GM12878 (cell line): ENCODE results near the gene DNAI7. TPM values are rescaled to one million over a fixed set of nuclear protein-coding genes. Genes with fewer than 3 reads are reported as not detected.

Experiments used
- ATF7 ChIP-seq: fragments of 450-650 bp; IDR thresholded peaks from 2 replicates; pipeline ENCODE4 v1.6.1; 2016; ENCODE audit warnings: low read depth, mild to moderate bottlenecking
- BHLHE40 ChIP-seq, 2 experiments: fragments of 450-650 bp in 1 of 2; IDR thresholded peaks; 2 replicates each; pipeline ENCODE4 v1.6.1; 2011 to 2017; ENCODE audit warnings: low read depth in 2 of 2, borderline replicate concordance in 1 of 2, improper control_type of control experiment in 1 of 2, low read length in 1 of 2, mild to moderate bottlenecking in 1 of 2
- CHD1 ChIP-seq: IDR thresholded peaks from 2 replicates; pipeline ENCODE4 v1.6.1; 2012; ENCODE audit warnings: low read depth, low read length, improper control_type of control experiment
- EED ChIP-seq: sonication (generic); IDR thresholded peaks from 2 replicates; pipeline ENCODE4 v1.6.1; 2016; ENCODE audit warnings: antibody characterized with exemption, low read depth
- GABPA ChIP-seq: IDR thresholded peaks from 2 replicates; pipeline ENCODE4 v1.6.1; 2014; ENCODE audit warnings: antibody characterized with exemption, low read depth, mild to moderate bottlenecking, inconsistent platforms
- HDGF ChIP-seq: fragments of 450-650 bp; IDR thresholded peaks from 2 replicates; pipeline ENCODE4 v1.6.1; 2016; ENCODE audit warnings: antibody characterized with exemption
- IKZF2 ChIP-seq, 2 experiments: fragments of 450-650 bp; IDR thresholded peaks; 2 replicates each; pipeline ENCODE4 v1.6.1; 2017; ENCODE audit warnings: mild to moderate bottlenecking in 2 of 2, moderate library complexity in 2 of 2
- JUNB ChIP-seq: IDR thresholded peaks from 2 replicates; pipeline ENCODE4 v1.6.1; 2016; ENCODE audit warnings: antibody characterized with exemption, mild to moderate bottlenecking
- NBN ChIP-seq: fragments of 450-650 bp; IDR thresholded peaks from 2 replicates; pipeline ENCODE4 v1.6.1; 2016
- NR2C1 ChIP-seq: fragments of 450-650 bp; IDR thresholded peaks from 2 replicates; pipeline ENCODE4 v1.6.1; 2017; ENCODE audit warnings: antibody characterized with exemption, mild to moderate bottlenecking, moderate library complexity
- PAX5 ChIP-seq: IDR thresholded peaks from 2 replicates; pipeline ENCODE4 v1.6.1; 2011; ENCODE audit warnings: low read depth, low read length, borderline replicate concordance
- POLR2A ChIP-seq: IDR thresholded peaks from 2 replicates; pipeline ENCODE4 v1.6.1; 2011; ENCODE audit warnings: low read depth, mild to moderate bottlenecking, low read length
- RBBP5 ChIP-seq: fragments of 200-600 bp; sonication (generic); conservative IDR thresholded peaks from 2 replicates; pipeline ENCODE4 v1.6.1; 2016
- RFX5 ChIP-seq: IDR thresholded peaks from 2 replicates; pipeline ENCODE4 v1.6.1; 2011; ENCODE audit warnings: low read depth, low read length, improper control_type of control experiment
- RUNX3 ChIP-seq: IDR thresholded peaks from 2 replicates; pipeline ENCODE4 v1.6.1; 2012; ENCODE audit warnings: low read length, inconsistent platforms
- SMC3 ChIP-seq: IDR thresholded peaks from 2 replicates; pipeline ENCODE4 v1.6.1; 2011; ENCODE audit warnings: low read length, improper control_type of control experiment, borderline replicate concordance
- TARDBP ChIP-seq: IDR thresholded peaks from 2 replicates; pipeline ENCODE4 v1.6.1; 2016; ENCODE audit warnings: borderline replicate concordance
- TCF7 ChIP-seq: IDR thresholded peaks from 2 replicates; pipeline ENCODE4 v1.6.1; 2014; ENCODE audit warnings: antibody characterized with exemption, borderline replicate concordance
- ZNF207 ChIP-seq: fragments of 450-650 bp; IDR thresholded peaks from 2 replicates; pipeline ENCODE4 v1.6.1; 2014; ENCODE audit warnings: antibody characterized with exemption, mild to moderate bottlenecking, borderline replicate concordance
- ZNF384 ChIP-seq: IDR thresholded peaks from 2 replicates; pipeline ENCODE4 v1.6.1; 2012; ENCODE audit warnings: low read depth, mild to moderate bottlenecking, low read length, improper control_type of control experiment, borderline replicate concordance
- ZZZ3 ChIP-seq: IDR thresholded peaks from 2 replicates; pipeline ENCODE4 v1.6.1; 2011; ENCODE audit warnings: low read depth; ENCODE audit not compliant: control insufficient read depth, insufficient read length
- polyA plus RNA-seq, 11 experiments: library from polyadenylated mRNA; depleted of rRNA in 4 of 11; unstranded in 6 of 11; stranded (reverse) in 5 of 11; fragments of >200 nt; fragmentation: Nextera tagmentation in 4 of 11; fragmentation: Illumina TruSeq in 1 of 11; extraction: Ambion mirVana in 4 of 11; extraction: Trizol in 1 of 11; gene quantifications; 1 replicate in 1 of 11; 2 replicates in 10 of 11; pipeline versions ENCODE4 v1.2.1 to v1.2.3, GENCODE V29; 2011 to 2016; ENCODE audit warnings: inconsistent platforms in 2 of 11, missing spikeins in 2 of 11, low read depth in 1 of 11
- total RNA-seq, 4 experiments: library from RNA; depleted of rRNA in 3 of 4; stranded (reverse); fragments of >200 nt in 3 of 4; fragmentation: Illumina TruSeq in 1 of 4; extraction: Trizol in 1 of 4; gene quantifications; 2 replicates each; pipeline versions ENCODE4 v1.2.1 to v1.2.3, GENCODE V29; 2013 to 2021
- TF ChIP-seq, protein P1 (sequence below): fragments of 450-650 bp; formaldehyde crosslinking; IDR thresholded peaks from 2 replicates; pipeline ENCODE4 v1.5.0; 2022; ENCODE audit warnings: mild to moderate bottlenecking, missing genetic modification characterization
- TF ChIP-seq, protein P2 (sequence below): fragments of 450-650 bp; IDR thresholded peaks from 2 replicates; pipeline ENCODE4 v1.6.1; 2018; ENCODE audit warnings: mild to moderate bottlenecking, low read depth, moderate library complexity; ENCODE audit not compliant: partially characterized antibody
- TF ChIP-seq, protein P3 (sequence below), 3 experiments: IDR thresholded peaks in 2 of 3; conservative IDR thresholded peaks in 1 of 3; 2 replicates each; pipeline ENCODE4 v1.5.1; 2011; ENCODE audit warnings: low read depth in 3 of 3, low read length in 3 of 3, mild to moderate bottlenecking in 3 of 3, control low read depth in 2 of 3, moderate library complexity in 2 of 3, inconsistent platforms in 1 of 3, mixed read lengths in 1 of 3; ENCODE audit not compliant: control insufficient read depth in 2 of 3, insufficient read depth in 1 of 3; ENCODE audit errors: extremely low read depth in 1 of 3
- TF ChIP-seq, protein P4 (sequence below): fragments of 450-650 bp; IDR thresholded peaks from 2 replicates; pipeline ENCODE4 v1.6.1; 2017; ENCODE audit warnings: borderline replicate concordance

DNAI7 gene
- total and polyA plus RNA-seq, 10 of the 15 experiments (the other 5 are each of a cell fraction or from before 2014, with no cell fraction given): 0.05 to 0.48 (median 0.13) TPM; not detected in 4

DNA sequence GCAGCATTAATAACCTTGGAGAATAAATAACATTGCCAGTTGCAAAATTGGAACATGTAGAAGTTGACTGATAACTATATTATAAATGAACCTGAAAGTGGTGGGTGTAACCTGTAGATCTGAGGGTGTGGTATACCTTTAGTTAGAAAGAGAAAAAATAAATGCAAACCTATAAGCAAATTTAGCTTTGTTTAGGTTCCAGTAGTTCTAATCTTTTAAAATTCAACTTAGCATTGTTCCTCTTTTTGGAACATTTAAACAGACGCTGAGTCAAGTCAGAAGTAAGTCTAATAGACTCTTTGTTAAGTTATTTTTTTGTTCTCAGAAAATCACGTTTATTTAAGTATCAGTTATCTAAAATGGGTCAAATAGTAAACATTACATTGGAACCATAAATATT lies 120.0 kb downstream of the DNAI7 start (continued):
- TF ChIP-seq, protein P1, sequence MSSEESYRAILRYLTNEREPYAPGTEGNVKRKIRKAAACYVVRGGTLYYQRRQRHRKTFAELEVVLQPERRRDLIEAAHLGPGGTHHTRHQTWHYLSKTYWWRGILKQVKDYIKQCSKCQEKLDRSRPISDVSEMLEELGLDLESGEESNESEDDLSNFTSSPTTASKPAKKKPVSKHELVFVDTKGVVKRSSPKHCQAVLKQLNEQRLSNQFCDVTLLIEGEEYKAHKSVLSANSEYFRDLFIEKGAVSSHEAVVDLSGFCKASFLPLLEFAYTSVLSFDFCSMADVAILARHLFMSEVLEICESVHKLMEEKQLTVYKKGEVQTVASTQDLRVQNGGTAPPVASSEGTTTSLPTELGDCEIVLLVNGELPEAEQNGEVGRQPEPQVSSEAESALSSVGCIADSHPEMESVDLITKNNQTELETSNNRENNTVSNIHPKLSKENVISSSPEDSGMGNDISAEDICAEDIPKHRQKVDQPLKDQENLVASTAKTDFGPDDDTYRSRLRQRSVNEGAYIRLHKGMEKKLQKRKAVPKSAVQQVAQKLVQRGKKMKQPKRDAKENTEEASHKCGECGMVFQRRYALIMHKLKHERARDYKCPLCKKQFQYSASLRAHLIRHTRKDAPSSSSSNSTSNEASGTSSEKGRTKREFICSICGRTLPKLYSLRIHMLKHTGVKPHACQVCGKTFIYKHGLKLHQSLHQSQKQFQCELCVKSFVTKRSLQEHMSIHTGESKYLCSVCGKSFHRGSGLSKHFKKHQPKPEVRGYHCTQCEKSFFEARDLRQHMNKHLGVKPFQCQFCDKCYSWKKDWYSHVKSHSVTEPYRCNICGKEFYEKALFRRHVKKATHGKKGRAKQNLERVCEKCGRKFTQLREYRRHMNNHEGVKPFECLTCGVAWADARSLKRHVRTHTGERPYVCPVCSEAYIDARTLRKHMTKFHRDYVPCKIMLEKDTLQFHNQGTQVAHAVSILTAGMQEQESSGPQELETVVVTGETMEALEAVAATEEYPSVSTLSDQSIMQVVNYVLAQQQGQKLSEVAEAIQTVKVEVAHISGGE (CRISPR knock-in tag): no peak
- TF ChIP-seq, protein P2, sequence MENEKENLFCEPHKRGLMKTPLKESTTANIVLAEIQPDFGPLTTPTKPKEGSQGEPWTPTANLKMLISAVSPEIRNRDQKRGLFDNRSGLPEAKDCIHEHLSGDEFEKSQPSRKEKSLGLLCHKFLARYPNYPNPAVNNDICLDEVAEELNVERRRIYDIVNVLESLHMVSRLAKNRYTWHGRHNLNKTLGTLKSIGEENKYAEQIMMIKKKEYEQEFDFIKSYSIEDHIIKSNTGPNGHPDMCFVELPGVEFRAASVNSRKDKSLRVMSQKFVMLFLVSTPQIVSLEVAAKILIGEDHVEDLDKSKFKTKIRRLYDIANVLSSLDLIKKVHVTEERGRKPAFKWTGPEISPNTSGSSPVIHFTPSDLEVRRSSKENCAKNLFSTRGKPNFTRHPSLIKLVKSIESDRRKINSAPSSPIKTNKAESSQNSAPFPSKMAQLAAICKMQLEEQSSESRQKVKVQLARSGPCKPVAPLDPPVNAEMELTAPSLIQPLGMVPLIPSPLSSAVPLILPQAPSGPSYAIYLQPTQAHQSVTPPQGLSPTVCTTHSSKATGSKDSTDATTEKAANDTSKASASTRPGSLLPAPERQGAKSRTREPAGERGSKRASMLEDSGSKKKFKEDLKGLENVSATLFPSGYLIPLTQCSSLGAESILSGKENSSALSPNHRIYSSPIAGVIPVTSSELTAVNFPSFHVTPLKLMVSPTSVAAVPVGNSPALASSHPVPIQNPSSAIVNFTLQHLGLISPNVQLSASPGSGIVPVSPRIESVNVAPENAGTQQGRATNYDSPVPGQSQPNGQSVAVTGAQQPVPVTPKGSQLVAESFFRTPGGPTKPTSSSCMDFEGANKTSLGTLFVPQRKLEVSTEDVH: no peak
- TF ChIP-seq GABPA: 0 out of 2 replicates have a peak, but pooled peaks have one; percentile 19
- TF ChIP-seq RFX5: no peak
- TF ChIP-seq ATF7: 0 out of 2 replicates have a peak, but pooled peaks have one; percentile 42
- TF ChIP-seq, protein P3, sequence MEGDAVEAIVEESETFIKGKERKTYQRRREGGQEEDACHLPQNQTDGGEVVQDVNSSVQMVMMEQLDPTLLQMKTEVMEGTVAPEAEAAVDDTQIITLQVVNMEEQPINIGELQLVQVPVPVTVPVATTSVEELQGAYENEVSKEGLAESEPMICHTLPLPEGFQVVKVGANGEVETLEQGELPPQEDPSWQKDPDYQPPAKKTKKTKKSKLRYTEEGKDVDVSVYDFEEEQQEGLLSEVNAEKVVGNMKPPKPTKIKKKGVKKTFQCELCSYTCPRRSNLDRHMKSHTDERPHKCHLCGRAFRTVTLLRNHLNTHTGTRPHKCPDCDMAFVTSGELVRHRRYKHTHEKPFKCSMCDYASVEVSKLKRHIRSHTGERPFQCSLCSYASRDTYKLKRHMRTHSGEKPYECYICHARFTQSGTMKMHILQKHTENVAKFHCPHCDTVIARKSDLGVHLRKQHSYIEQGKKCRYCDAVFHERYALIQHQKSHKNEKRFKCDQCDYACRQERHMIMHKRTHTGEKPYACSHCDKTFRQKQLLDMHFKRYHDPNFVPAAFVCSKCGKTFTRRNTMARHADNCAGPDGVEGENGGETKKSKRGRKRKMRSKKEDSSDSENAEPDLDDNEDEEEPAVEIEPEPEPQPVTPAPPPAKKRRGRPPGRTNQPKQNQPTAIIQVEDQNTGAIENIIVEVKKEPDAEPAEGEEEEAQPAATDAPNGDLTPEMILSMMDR (IDR thresholded peaks at IDR 0.05 in 2 of 3, conservative IDR thresholded peaks at IDR 0.05 in 1 of 3; ENCODE audit: control insufficient read depth in 2 of 3, extremely low read depth in 1 of 3, insufficient read depth in 1 of 3, low read depth in 3 of 3, low read length in 3 of 3): no peak
- TF ChIP-seq HDGF: no peak
- TF ChIP-seq EED: no peak
- peak; percentile 84 to 89 for TF ChIP-seq BHLHE40 (IDR thresholded peaks at IDR 0.05; ENCODE audit: borderline replicate concordance in 1 of 2, low read depth in 2 of 2, low read length in 1 of 2)
- TF ChIP-seq SMC3: no peak
- no peak for TF ChIP-seq ZZZ3
- no peak for TF ChIP-seq PAX5
- TF ChIP-seq CHD1: no peak
- no peak for TF ChIP-seq POLR2A
- no peak for TF ChIP-seq TARDBP
- no peak for TF ChIP-seq IKZF2 (IDR thresholded peaks at IDR 0.05)
- TF ChIP-seq JUNB: peak; percentile 72
- TF ChIP-seq ZNF384: peak; percentile 41; the same call in 1 of the 2 replicates
- TF ChIP-seq NR2C1: no peak
- TF ChIP-seq NBN: 0 out of 2 replicates have a peak, but pooled peaks have one; percentile 34
- TF ChIP-seq RBBP5: no peak
- no peak for TF ChIP-seq TCF7
- TF ChIP-seq ZNF207: no peak
- TF ChIP-seq, protein P4, sequence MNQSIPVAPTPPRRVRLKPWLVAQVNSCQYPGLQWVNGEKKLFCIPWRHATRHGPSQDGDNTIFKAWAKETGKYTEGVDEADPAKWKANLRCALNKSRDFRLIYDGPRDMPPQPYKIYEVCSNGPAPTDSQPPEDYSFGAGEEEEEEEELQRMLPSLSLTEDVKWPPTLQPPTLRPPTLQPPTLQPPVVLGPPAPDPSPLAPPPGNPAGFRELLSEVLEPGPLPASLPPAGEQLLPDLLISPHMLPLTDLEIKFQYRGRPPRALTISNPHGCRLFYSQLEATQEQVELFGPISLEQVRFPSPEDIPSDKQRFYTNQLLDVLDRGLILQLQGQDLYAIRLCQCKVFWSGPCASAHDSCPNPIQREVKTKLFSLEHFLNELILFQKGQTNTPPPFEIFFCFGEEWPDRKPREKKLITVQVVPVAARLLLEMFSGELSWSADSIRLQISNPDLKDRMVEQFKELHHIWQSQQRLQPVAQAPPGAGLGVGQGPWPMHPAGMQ: no peak
- peak; percentile 64 for TF ChIP-seq RUNX3
